Activated T-cell treated with anti-CD3 and anti-CD28 coated beads for 1 hour (primary cell): Measurements from ENCODE around the gene NRP1.
"Not testable (repeated sequence)": the region's sequence is repeated elsewhere in the genome, so short reads cannot be mapped to it uniquely, and the experiment has no call there.

Source experiments
- DNase-seq: peaks from one replicate; pipeline ENCODE4 v3.0.0-alpha.2; 2020; ENCODE audit warnings: low read depth

Gene NRP1

GRCh38 chr10:33150146-33150545 lies 184.3 kb downstream of the NRP1 start:
- DNase-seq = no peak

- DNase-seq = no peak
Observed at GRCh38 chr10:33147013-33147310, 187.5 kb downstream of the NRP1 start.

GRCh38 chr10:33146189-33147012 lies 188.1 kb downstream of the NRP1 start:
- DNase-seq = no peak

- DNase-seq = no peak
Observed at GRCh38 chr10:33145451-33146188, 188.8 kb downstream of the NRP1 start.

GRCh38 chr10:33143160-33143728 lies 191.2 kb downstream of the NRP1 start:
- no peak for DNase-seq

GRCh38 chr10:33142295-33142694 lies 192.2 kb downstream of the NRP1 start:
- DNase-seq = no peak

GRCh38 chr10:33141251-33141650 lies 193.2 kb downstream of the NRP1 start:
- no peak for DNase-seq

- DNase-seq = peak; percentile 47
Observed at GRCh38 chr10:33139181-33139646, 195.3 kb downstream of the NRP1 start.

- DNase-seq = not testable (repeated sequence)
Observed at GRCh38 chr10:33138686-33139085, 195.8 kb downstream of the NRP1 start.

GRCh38 chr10:33137356-33138005 lies 197.0 kb downstream of the NRP1 start:
- no peak for DNase-seq

GRCh38 chr10:33136781-33137180 lies 197.7 kb downstream of the NRP1 start:
- no peak for DNase-seq

GRCh38 chr10:33136271-33136670 lies 198.2 kb downstream of the NRP1 start:
- no peak for DNase-seq

GRCh38 chr10:33134011-33134751 lies 200.3 kb downstream of the NRP1 start:
- DNase-seq = peak; percentile 57

- no peak for DNase-seq
Observed at GRCh38 chr10:33133557-33133956, 200.9 kb downstream of the NRP1 start.

- peak; percentile 31 for DNase-seq
Observed at GRCh38 chr10:33132626-33133025, 201.8 kb downstream of the NRP1 start.

- DNase-seq = no peak
Observed at GRCh38 chr10:33129996-33130386, 204.5 kb downstream of the NRP1 start.

- no peak for DNase-seq
Observed at GRCh38 chr10:33129141-33129995, 205.1 kb downstream of the NRP1 start.

GRCh38 chr10:33127622-33128021 lies 206.8 kb downstream of the NRP1 start:
- no peak for DNase-seq
